Left lung (tissue), 14 donors: ENCODE results near the gene PPP3CB. TPM values are rescaled to one million over a fixed set of nuclear protein-coding genes. Genes with fewer than 3 reads are reported as not detected.
A peak's percentile ranks its signal among the peaks of the same experiment; 100 is the strongest.

ENCODE experiments used
- ATAC-seq: fragments of 200-7000 bp; cut with Tn5 transposase; one replicate; pipeline ENCODE4 v1.9.1; 2020; ENCODE audit warnings: moderate library complexity
- DNase-seq, 4 donors: peaks; one replicate each; pipeline ENCODE4 v3.0.0-alpha.2; 2013 to 2020
- H3K27ac ChIP-seq, 2 donors: fragments of 200-600 bp; sonication (generic) in 1 of 2; one replicate each; pipeline versions ENCODE4 v1.5.0 to v1.8.0; 2020 to 2021
- H3K27me3 ChIP-seq, 2 donors: fragments of 200-600 bp; sonication (generic) in 1 of 2; one replicate each; pipeline versions ENCODE4 v1.5.0 to v1.8.0; 2020 to 2021
- H3K36me3 ChIP-seq, 2 donors: fragments of 200-600 bp; sonication (generic) in 1 of 2; one replicate each; pipeline versions ENCODE4 v1.5.0 to v1.8.0; 2020 to 2021
- H3K4me1 ChIP-seq, 2 donors: fragments of 200-600 bp; one replicate each; pipeline ENCODE4 v1.8.0; 2021
- H3K4me3 ChIP-seq, 2 donors: fragments of 200-600 bp; sonication (generic) in 1 of 2; one replicate each; pipeline versions ENCODE4 v1.5.0 to v1.8.0; 2020 to 2021; ENCODE audit warnings: mild to moderate bottlenecking in 1 of 2
- H3K9me3 ChIP-seq, 2 donors: fragments of 200-600 bp; sonication (generic) in 1 of 2; one replicate each; pipeline versions ENCODE4 v1.5.0 to v1.8.0; 2020 to 2021
- intact Hi-C, 2 donors: fragments of 100-400 bp; cut with DNase I; formaldehyde crosslinking; loops; one replicate each; pipeline versions ENCODE4 v1.11.2 to v1.14.2; 2022
- long read RNA-seq, 12 donors: library from polyadenylated mRNA in 2 of 12; unstranded in 2 of 12; transcript quantifications; one replicate each; pipeline ENCODE4 v2.0.0 and lab custom pipeline, GENCODE V29; 2019 to 2026
- polyA plus RNA-seq, 6 donors: library from polyadenylated mRNA; unstranded; fragments of 120-200 nt; gene quantifications; one replicate each; pipeline ENCODE4 v1.2.1, GENCODE V29; 2013; ENCODE audit not compliant: insufficient read length in 6 of 6
- total RNA-seq, 2 donors: library from RNA; stranded (reverse); fragmentation: NEBNext Ultra II Directional; extraction: Animal tissue kit (Norgen Biotek cat#: 25700); gene quantifications; one replicate each; pipeline ENCODE4 v1.2.1, GENCODE V29; 2021
- TF ChIP-seq, protein P1 (sequence below), 2 donors: fragments of 200-600 bp; sonication (generic) in 1 of 2; IDR thresholded peaks; one replicate each; pipeline versions ENCODE4 v1.5.0 to v1.8.0; 2021; ENCODE audit warnings: antibody characterized with exemption in 2 of 2
- donor health status: DM: no; HTN: yes; CAD: no.
- donor health status: DM: no; HTN: no; CAD: no.

PPP3CB gene
- total RNA-seq, result 10 to 100 TPM; 32.3 to 39.7 TPM
- 10 to 100 TPM; 63.0 to 71.3 (median 69.2) TPM for polyA plus RNA-seq
- long read RNA-seq, donor 1, partial matches to known transcripts, result 7 of 15 reads
- long read RNA-seq, donor 1, other reads (novel, unspliced or antisense), result 0 of 15 reads
- long read RNA-seq, donor 2, partial matches to known transcripts, result 0 of 4 reads
- long read RNA-seq, donor 2, other reads (novel, unspliced or antisense), result 0 of 4 reads
- long read RNA-seq, donor 3, transcript PPP3CB-201 (12 exons, 2,418 nt), result major isoform, 5 of 7 reads
- long read RNA-seq, donor 3, partial matches to known transcripts, result 0 of 7 reads
- long read RNA-seq, donor 3, other reads (novel, unspliced or antisense), result 0 of 7 reads
- long read RNA-seq, donor 4, partial matches to known transcripts, result 0 of 2 reads
- long read RNA-seq, donor 4, other reads (novel, unspliced or antisense), result 2 of 2 reads
- long read RNA-seq, donor 5, partial matches to known transcripts, result 8 of 13 reads
- long read RNA-seq, donor 5, other reads (novel, unspliced or antisense), result 0 of 13 reads
- long read RNA-seq, donor 6, transcript PPP3CB-202 (14 exons, 3,501 nt), result major isoform, 5 of 8 reads
- long read RNA-seq, donor 6, partial matches to known transcripts, result 0 of 8 reads
- long read RNA-seq, donor 6, other reads (novel, unspliced or antisense), result 0 of 8 reads
- long read RNA-seq, donor 7, partial matches to known transcripts, result 0 of 6 reads
- long read RNA-seq, donor 7, other reads (novel, unspliced or antisense), result 0 of 6 reads
- long read RNA-seq, donor 8, partial matches to known transcripts, result 0 of 7 reads
- long read RNA-seq, donor 8, other reads (novel, unspliced or antisense), result 0 of 7 reads
- long read RNA-seq, donor 9, result 0 reads
- long read RNA-seq, donor 10, result 0 reads
- long read RNA-seq, donor 11, transcript PPP3CB-202 (14 exons, 3,501 nt), result major isoform, 18 of 45 reads
- long read RNA-seq, donor 11, transcript PPP3CB-204 (14 exons, 3,149 nt), result minor isoform, 10 of 45 reads
- long read RNA-seq, donor 11, partial matches to known transcripts, result 14 of 45 reads
- long read RNA-seq, donor 11, other reads (novel, unspliced or antisense), result 0 of 45 reads
- long read RNA-seq, donor 12, transcript PPP3CB-204 (14 exons, 3,149 nt), result major isoform, 5 of 7 reads
- long read RNA-seq, donor 12, partial matches to known transcripts, result 0 of 7 reads
- long read RNA-seq, donor 12, other reads (novel, unspliced or antisense), result 0 of 7 reads

DNA sequence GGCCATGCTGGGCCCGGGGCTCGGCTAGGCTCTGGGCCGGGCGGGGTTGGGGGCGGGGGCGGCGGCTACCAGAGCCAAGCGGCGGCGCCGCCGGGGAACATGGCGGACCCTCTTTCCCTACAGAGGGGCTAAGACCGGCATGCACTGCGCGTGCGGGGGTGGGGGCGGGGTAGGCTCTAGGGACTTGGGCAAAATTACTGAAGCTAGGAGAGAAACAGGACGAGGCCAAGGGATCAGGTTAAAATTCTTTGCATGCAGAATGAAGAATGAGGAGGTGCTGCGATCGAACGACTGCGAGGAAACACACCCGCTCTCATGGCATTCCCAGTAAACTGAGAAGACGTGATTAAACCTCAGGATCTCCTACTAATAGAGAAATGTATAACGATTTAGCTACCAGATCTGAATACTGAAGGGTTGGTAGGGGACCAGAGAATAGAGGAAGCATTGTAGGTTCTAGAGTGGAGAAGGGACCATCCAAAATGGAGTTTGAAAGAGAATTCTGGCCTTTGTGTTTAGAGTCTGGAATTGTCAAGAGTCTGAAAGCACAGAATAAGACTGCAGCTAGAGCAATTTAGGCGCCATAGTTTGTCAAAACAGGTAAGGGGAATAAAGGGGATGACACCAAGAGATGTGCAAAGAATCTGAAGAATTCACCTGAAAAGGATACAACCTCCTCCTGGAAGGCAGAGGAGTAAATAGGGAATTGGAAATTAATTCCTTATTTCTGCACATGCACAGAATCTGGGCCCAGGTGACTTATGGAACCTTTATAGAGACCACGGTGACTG is at the start of gene PPP3CB:
Gene PPP3CB, minus strand, starts transcription at position 141 of the 791 bp plus-strand sequence. Its CDS starts 135 bp downstream, at position 6.
- Histone ChIP-seq H3K36me3 (peaks cover 0 to 18% of the 10 kb centered on the region in 2 donors), H3K27me3 (no peaks in the 10 kb centered on the region), H3K9me3 (no peaks in the 10 kb centered on the region), H3K4me3 (peak within 1 kb of the TSS; percentile 81 to 85), H3K27ac (peak within 1 kb of the TSS; percentile 96 to 100), H3K4me1 (peaks cover 8 to 57% of the 10 kb centered on the region in 2 donors)
- intact Hi-C loops, result no loop called here
- DNase-seq (peak; percentile 90 to 96 (median 94)), ATAC-seq (peak; percentile 86)
- TF ChIP-seq, protein P1, sequence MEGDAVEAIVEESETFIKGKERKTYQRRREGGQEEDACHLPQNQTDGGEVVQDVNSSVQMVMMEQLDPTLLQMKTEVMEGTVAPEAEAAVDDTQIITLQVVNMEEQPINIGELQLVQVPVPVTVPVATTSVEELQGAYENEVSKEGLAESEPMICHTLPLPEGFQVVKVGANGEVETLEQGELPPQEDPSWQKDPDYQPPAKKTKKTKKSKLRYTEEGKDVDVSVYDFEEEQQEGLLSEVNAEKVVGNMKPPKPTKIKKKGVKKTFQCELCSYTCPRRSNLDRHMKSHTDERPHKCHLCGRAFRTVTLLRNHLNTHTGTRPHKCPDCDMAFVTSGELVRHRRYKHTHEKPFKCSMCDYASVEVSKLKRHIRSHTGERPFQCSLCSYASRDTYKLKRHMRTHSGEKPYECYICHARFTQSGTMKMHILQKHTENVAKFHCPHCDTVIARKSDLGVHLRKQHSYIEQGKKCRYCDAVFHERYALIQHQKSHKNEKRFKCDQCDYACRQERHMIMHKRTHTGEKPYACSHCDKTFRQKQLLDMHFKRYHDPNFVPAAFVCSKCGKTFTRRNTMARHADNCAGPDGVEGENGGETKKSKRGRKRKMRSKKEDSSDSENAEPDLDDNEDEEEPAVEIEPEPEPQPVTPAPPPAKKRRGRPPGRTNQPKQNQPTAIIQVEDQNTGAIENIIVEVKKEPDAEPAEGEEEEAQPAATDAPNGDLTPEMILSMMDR (IDR thresholded peaks at IDR 0.05), result no peak

DNA sequence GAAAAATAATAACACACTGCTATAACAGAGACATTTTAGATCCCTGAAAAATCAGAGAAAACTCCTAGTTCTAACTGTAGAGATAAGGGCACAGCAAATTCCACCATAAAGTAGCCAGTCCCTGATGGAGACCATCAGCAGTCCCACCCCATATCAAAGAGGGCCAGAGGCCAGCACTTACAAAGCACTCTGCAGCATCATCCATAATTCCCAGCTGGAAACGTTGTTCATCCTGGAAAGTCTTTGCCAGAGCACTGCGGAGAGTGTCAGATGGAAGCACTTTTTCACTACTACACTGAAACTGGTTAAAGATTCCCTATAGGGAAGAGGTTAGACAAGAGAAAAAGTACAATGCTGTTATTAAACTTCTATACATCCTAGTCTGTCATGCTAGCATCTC is 49.5 kb upstream of the PPP3CB start:
- TF ChIP-seq, protein P1 (IDR thresholded peaks at IDR 0.05), result no peak
- no peak for ATAC-seq
- H3K4me3 ChIP-seq, result no peak overlapping the region

DNA sequence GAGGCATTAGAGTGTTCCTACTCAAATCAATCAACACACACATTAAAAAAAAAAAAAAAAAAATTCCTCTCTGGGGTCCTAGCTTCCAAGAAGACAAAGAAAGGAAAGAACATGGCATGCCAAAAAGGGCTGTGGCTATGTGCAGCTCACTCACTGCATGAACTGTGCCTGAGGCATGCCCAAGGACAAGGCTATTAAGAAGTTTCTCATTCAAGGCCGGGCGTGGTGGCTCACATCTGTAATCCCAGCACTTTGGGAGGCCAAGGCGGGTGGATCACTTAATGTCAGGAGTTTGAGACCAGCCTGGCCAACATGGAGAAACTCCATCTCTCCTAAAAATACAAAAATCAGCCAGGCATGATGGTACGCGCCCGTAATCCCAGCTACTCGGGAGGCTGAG is 41.9 kb upstream of the PPP3CB start:
- ATAC-seq (no peak), DNase-seq (no peak)
- no peaks in the 10 kb centered on the region for H3K9me3 ChIP-seq
- no peak overlapping the region for H3K27ac ChIP-seq
- no peaks in the 10 kb centered on the region for H3K27me3 ChIP-seq
- intact Hi-C loops, result loop anchor here in 1 of 2 donors (10.0 kb wide), 1 partner anchor 107 kb away; the partner anchor contains the start of gene MYOZ1
- H3K36me3 ChIP-seq, result peaks cover 0 to 40% of the 10 kb centered on the region in 2 donors
- H3K4me1 ChIP-seq, result no peaks in the 10 kb centered on the region
- H3K4me3 ChIP-seq, result no peak overlapping the region
- TF ChIP-seq, protein P1 (IDR thresholded peaks at IDR 0.05), result no peak

More for the DNA sequence above, 49.5 kb upstream of the PPP3CB start:
- Histone ChIP-seq H3K27me3 (no peaks in the 10 kb centered on the region), H3K4me1 (peaks cover 0 to 3% of the 10 kb centered on the region in 2 donors), H3K27ac (no peak overlapping the region), H3K9me3 (no peaks in the 10 kb centered on the region), H3K36me3 (peaks cover 0 to 16% of the 10 kb centered on the region in 2 donors)
- intact Hi-C loops, result no loop called here
- no peak for DNase-seq

DNA sequence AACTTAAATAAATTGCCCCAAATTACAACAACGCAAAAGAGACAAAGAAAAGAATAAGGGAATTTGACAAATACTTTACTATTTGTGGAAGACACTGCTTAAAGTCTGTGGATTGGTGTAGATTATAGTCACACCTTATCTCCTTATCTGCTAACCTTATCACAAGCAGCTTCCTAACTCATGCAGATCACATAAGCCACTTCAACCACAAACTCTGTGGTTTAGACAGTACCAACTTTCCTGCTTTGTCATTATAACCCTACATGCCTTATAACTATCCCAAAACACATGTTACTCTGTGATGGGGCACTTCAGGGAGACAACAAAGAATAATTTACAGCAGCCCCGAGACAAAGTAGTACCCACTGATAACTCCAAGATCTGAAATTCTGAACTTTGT is 41.5 kb upstream of the PPP3CB start:
- no peak overlapping the region for H3K27ac ChIP-seq
- no peaks in the 10 kb centered on the region for H3K4me1 ChIP-seq
- TF ChIP-seq, protein P1 (IDR thresholded peaks at IDR 0.05), result no peak
- no peak for ATAC-seq
- no peak overlapping the region for H3K4me3 ChIP-seq
- H3K27me3 ChIP-seq, result no peaks in the 10 kb centered on the region
- intact Hi-C loops, result loop anchor here in 1 of 2 donors (10.0 kb wide), 1 partner anchor 108 kb away; the partner anchor contains the start of gene MYOZ1
- no peaks in the 10 kb centered on the region for H3K9me3 ChIP-seq
- H3K36me3 ChIP-seq, result peaks cover 0 to 38% of the 10 kb centered on the region in 2 donors
- no peak for DNase-seq
